ENCODE measurements around the gene KIRREL1.

Gene KIRREL1

GRCh38 chr1:158058237-158058985 lies 65.0 kb downstream of the KIRREL1 start:
- DNase-seq (no peak), ATAC-seq (ENCODE audit: insufficient read depth, low read depth) (no peak)
- Histone ChIP-seq H3K4me3 (ENCODE audit: low read depth in 1 of 2, low read length in 2 of 2) (no peak overlapping the region), H3K27me3 (ENCODE audit: insufficient read depth, low read length, poor library complexity) (no peaks in the 10 kb centered on the region), H3K9ac (ENCODE audit: low read depth, low read length) (no peak overlapping the region), H4K20me1 (ENCODE audit: insufficient read depth, low read length) (peaks cover 20% of the 10 kb centered on the region), H3K79me2 (ENCODE audit: insufficient read depth, low read length) (no peaks in the 10 kb centered on the region), H3K9me3 (ENCODE audit: insufficient read depth, low read length, severe bottlenecking) (no peaks in the 10 kb centered on the region), H3K36me3 (ENCODE audit: insufficient read depth, low read length) (no peaks in the 10 kb centered on the region), H3K4me2 (ENCODE audit: insufficient read depth, low read length) (no peak overlapping the region), H3K4me1 (ENCODE audit: insufficient read depth, low read length) (no peaks in the 10 kb centered on the region), H3K27ac (ENCODE audit: low read length) (no peak overlapping the region), H2AFZ (ENCODE audit: low read depth, low read length) (no peak overlapping the region)
- TF ChIP-seq EZH2 (IDR thresholded peaks at IDR 0.05; ENCODE audit: borderline replicate concordance, low read depth, low read length, severe bottlenecking): no peak

- no peaks in the 10 kb centered on the region for H3K27me3 ChIP-seq (ENCODE audit: insufficient read depth, low read length, poor library complexity)
- TF ChIP-seq CTCF (IDR thresholded peaks at IDR 0.05; ENCODE audit: borderline replicate concordance, extremely low read depth, low read length, poor library complexity, severe bottlenecking): no peak
- no peak for TF ChIP-seq EZH2 (IDR thresholded peaks at IDR 0.05; ENCODE audit: borderline replicate concordance, low read depth, low read length, severe bottlenecking)
- H3K27ac ChIP-seq (ENCODE audit: low read length): no peak overlapping the region
- H3K4me2 ChIP-seq (ENCODE audit: insufficient read depth, low read length): no peak overlapping the region
- no peaks in the 10 kb centered on the region for H3K4me1 ChIP-seq (ENCODE audit: insufficient read depth, low read length)
- peaks cover 20% of the 10 kb centered on the region for H4K20me1 ChIP-seq (ENCODE audit: insufficient read depth, low read length)
- no peaks in the 10 kb centered on the region for H3K79me2 ChIP-seq (ENCODE audit: insufficient read depth, low read length)
- no peak overlapping the region for H3K4me3 ChIP-seq (ENCODE audit: low read depth in 1 of 2, low read length in 2 of 2)
- H3K9ac ChIP-seq (ENCODE audit: low read depth, low read length): no peak overlapping the region
- no peaks in the 10 kb centered on the region for H3K9me3 ChIP-seq (ENCODE audit: insufficient read depth, low read length, severe bottlenecking)
- no peak overlapping the region for H2AFZ ChIP-seq (ENCODE audit: low read depth, low read length)
- DNase-seq (no peak), ATAC-seq (ENCODE audit: insufficient read depth, low read depth) (no peak)
- H3K36me3 ChIP-seq (ENCODE audit: insufficient read depth, low read length): no peaks in the 10 kb centered on the region
These were observed 66.5 kb downstream of the KIRREL1 start for GRCh38 chr1:158059984-158060383.

- Histone ChIP-seq H3K9ac (ENCODE audit: low read depth, low read length) (no peak overlapping the region), H3K36me3 (ENCODE audit: insufficient read depth, low read length) (no peaks in the 10 kb centered on the region), H3K79me2 (ENCODE audit: insufficient read depth, low read length) (no peaks in the 10 kb centered on the region), H4K20me1 (ENCODE audit: insufficient read depth, low read length) (peaks cover 16% of the 10 kb centered on the region; the same call in 1 of the 2 replicates), H3K4me3 (ENCODE audit: low read depth in 1 of 2, low read length in 2 of 2) (no peak overlapping the region), H3K4me2 (ENCODE audit: insufficient read depth, low read length) (no peak overlapping the region), H3K27me3 (ENCODE audit: insufficient read depth, low read length, poor library complexity) (no peaks in the 10 kb centered on the region), H3K4me1 (ENCODE audit: insufficient read depth, low read length) (no peaks in the 10 kb centered on the region), H3K27ac (ENCODE audit: low read length) (no peak overlapping the region), H2AFZ (ENCODE audit: low read depth, low read length) (no peak overlapping the region), H3K9me3 (ENCODE audit: insufficient read depth, low read length, severe bottlenecking) (no peaks in the 10 kb centered on the region)
- ATAC-seq (ENCODE audit: insufficient read depth, low read depth): no peak
- TF ChIP-seq CTCF (IDR thresholded peaks at IDR 0.05; ENCODE audit: borderline replicate concordance, extremely low read depth, low read length, poor library complexity, severe bottlenecking): no peak
- no peak for TF ChIP-seq EZH2 (IDR thresholded peaks at IDR 0.05; ENCODE audit: borderline replicate concordance, low read depth, low read length, severe bottlenecking)
- no peak for DNase-seq
These were observed 68.7 kb downstream of the KIRREL1 start for GRCh38 chr1:158062174-158062573.

GRCh38 chr1:158067662-158068061 lies 74.2 kb downstream of the KIRREL1 start:
- no peak overlapping the region for H3K4me2 ChIP-seq (ENCODE audit: insufficient read depth, low read length)
- no peak overlapping the region for H2AFZ ChIP-seq (ENCODE audit: low read depth, low read length)
- no peak overlapping the region for H3K4me3 ChIP-seq (ENCODE audit: low read depth in 1 of 2, low read length in 2 of 2)
- no peaks in the 10 kb centered on the region for H3K4me1 ChIP-seq (ENCODE audit: insufficient read depth, low read length)
- ATAC-seq (ENCODE audit: insufficient read depth, low read depth) (no peak), DNase-seq (no peak)
- H3K27me3 ChIP-seq (ENCODE audit: insufficient read depth, low read length, poor library complexity): no peaks in the 10 kb centered on the region
- no peak for TF ChIP-seq EZH2 (IDR thresholded peaks at IDR 0.05; ENCODE audit: borderline replicate concordance, low read depth, low read length, severe bottlenecking)
- no peak for TF ChIP-seq CTCF (IDR thresholded peaks at IDR 0.05; ENCODE audit: borderline replicate concordance, extremely low read depth, low read length, poor library complexity, severe bottlenecking)
- H3K27ac ChIP-seq (ENCODE audit: low read length): no peak overlapping the region
- no peak overlapping the region for H3K9ac ChIP-seq (ENCODE audit: low read depth, low read length)
- H3K79me2 ChIP-seq (ENCODE audit: insufficient read depth, low read length): no peaks in the 10 kb centered on the region
- H3K9me3 ChIP-seq (ENCODE audit: insufficient read depth, low read length, severe bottlenecking): no peaks in the 10 kb centered on the region
- no peaks in the 10 kb centered on the region for H3K36me3 ChIP-seq (ENCODE audit: insufficient read depth, low read length)
- peaks cover 11% of the 10 kb centered on the region for H4K20me1 ChIP-seq (ENCODE audit: insufficient read depth, low read length)
